ACHN (cell line): ENCODE measurements around the gene PCBP3.
"Not testable (repeated sequence)": the region's sequence is repeated elsewhere in the genome, so short reads cannot be mapped to it uniquely, and the experiment has no call there.

ENCODE experiments used
- DNase-seq: peaks from one replicate; pipeline ENCODE4 v3.0.0-alpha.2; 2015
- in situ Hi-C: cut with HindIII; loops from 2 replicates; pipeline ENCODE4 v1.10.0; 2017; ENCODE audit warnings: low sequenced_read_pairs, low pct_ligation_motif_present, low pct_unique_long_range_greater_than_20kb

Gene PCBP3

DNA sequence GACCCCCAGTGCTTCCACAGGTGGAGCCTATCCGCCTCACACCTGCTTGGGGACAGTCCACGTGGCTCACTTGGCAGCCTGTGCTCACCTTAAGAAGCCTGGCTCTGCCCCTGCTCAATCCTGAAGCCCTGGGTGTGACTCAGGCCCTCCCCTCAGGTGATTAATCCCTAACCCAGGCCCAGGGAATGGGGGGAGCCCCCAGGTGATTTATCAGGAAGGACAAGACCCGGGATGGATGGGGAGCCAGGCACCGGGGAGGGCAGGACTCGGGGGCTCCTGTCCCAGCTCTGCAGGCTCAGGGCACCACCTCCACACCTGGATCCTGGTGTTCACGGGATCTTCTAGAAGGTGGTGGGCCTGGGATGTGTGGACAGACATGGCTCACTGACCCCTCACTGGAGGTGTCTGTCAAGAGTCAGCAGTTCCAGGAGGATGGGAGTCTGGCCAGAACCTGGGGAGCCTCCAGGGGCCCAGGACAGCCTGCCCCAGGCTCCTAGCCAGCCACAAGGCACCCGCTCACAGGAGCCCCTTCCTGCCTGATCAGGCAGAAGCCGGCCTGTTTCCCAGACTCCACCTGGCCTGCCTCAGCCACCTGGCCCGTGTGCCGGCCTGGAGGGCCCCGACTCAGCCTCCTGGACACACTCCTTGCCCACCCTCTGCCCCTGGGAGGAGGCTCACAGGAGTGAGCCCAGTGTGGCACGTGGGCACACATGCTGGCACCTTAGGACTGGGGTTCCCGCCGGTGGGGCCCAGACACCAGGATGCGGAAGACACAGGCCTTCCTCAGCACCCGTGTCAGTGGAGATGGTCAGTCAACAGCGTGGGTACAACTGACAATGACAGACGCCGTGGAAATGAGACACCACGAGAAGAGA, 299.5 kb downstream of the PCBP3 start:
- in situ Hi-C loops: no loop called here
- no peak for DNase-seq

DNA sequence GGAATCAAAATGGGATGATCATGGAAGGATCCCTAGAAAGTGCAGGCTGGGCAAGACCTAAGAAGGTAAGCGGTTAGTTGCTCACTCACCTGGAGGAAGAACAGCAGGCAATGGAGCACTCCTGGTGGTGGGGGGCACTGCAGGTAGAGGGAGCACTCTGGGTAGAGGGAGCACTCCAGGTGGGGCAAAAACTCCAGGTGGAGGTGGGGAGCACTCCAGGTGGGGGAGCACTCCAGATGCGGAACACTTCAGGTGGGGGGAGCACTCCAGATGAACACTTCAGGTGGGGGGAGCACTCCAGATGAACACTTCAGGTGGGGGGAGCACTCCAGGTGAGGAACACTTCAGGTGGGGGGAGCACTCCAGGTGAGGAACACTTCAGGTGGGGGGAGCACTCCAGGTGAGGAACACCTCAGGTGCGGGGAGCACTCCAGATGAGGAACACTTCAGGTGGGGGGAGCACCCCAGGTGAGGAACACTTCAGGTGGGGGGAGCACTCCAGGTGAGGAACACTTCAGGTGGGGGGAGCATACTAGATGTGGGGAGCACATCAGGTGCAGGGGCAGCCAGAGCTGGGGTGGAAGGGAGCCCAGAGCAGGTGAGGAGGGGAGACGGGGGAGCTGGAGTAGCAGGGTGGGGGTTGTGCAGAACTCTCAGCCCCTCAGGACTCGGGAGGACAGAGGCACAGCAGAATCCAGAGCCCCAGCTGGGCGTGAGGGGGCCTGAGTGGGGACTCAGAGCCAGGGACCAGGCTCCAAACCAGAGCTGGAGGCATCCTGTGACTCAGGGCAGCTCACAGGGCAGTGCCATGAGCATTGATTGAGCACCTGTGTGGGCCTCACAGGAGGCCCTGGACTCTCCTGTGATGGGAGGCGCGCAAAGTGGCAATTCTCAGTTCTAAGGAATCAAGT, 300.4 kb downstream of the PCBP3 start:
- in situ Hi-C loops: no loop called here
- DNase-seq: no peak

DNA sequence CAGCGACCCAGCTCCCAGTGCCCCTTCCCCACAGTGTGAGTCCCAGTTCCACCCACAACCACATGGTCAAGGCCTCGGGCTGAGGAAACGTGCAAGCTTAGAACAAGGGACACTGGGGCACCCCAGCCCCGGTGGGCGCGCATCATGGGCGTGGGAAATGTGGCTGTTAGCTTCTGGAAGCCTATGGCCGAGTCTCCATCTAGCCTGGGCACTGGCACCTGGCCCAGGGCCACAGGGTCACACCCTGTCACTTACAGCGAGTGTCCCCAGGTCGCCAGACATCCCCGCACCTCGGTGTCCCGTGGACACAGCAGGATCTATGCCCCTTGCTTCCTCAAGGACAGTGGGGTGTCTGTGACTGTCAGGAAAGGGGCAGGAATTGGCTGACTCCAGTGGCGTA, 301.1 kb downstream of the PCBP3 start:
- in situ Hi-C loops: no loop called here
- DNase-seq: no peak

DNA sequence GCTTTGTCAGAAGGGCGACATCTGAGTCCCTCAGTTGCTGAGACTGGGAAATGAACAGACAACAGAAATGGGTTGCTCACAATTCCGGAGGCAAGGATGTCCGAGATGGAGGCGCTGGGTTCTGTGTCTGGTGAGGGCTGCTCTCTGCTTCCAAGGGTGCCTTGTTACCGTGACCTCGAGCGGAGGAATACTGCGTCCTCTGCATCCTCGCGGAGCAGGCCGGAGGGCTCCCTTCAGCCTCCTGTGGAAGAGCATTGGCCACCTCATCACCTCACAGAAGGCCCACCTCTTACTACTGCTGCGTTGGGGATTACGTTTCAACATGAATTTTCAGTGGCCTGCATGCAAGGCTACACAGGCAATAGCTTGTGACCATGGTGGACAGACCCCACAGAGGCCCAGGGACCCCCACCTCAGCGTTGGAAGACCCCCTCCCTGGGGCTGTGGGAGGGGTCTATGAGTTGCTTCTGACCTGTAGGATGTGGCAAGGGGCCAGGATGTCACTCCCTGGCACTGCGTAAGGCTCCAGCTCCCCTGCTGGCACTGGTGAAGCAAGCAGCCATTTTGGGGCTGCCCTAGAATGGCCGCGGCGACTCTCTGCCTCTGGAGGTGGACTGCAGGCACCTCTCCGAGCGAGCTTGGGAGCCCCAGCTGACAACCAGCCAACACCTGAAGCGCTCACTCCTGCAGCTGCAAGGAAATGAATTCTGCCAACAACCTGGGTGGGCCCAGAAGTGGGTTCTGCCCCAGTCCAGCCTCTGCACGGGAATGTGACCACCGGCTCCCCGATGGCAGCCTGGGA, 301.7 kb downstream of the PCBP3 start:
- in situ Hi-C loops: no loop called here
- no peak for DNase-seq

GRCh38 chr21:45945868-45946210, 302.3 kb downstream of the PCBP3 start:
- in situ Hi-C loops: no loop called here
- DNase-seq: no peak

DNA sequence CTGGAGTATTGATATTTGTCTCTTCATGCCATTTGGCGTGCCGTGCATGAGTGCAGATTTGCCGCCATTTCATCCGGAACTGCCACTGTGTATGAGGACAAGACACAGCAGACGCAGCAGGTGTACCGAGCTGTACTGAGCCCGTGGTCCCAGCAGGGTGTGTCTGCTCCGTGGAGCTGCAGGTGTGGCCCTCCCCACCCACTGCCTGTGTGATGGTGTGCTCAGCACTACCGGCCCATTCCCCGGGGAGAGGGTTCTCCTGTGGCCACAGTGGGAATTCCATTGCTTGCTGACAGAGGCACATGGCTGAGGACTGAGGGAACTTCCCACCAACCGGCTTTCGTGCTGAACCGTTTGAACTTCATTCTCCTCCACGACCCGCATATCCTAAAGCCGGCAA, 303.8 kb downstream of the PCBP3 start:
- in situ Hi-C loops: no loop called here
- DNase-seq: no peak

- DNase-seq: no peak
- in situ Hi-C loops: no loop called here
These were observed 304.3 kb downstream of the PCBP3 start for GRCh38 chr21:45947716-45948255.

- DNase-seq: no peak
- in situ Hi-C loops: no loop called here
These were observed 305.1 kb downstream of the PCBP3 start for GRCh38 chr21:45948576-45949141.

DNA sequence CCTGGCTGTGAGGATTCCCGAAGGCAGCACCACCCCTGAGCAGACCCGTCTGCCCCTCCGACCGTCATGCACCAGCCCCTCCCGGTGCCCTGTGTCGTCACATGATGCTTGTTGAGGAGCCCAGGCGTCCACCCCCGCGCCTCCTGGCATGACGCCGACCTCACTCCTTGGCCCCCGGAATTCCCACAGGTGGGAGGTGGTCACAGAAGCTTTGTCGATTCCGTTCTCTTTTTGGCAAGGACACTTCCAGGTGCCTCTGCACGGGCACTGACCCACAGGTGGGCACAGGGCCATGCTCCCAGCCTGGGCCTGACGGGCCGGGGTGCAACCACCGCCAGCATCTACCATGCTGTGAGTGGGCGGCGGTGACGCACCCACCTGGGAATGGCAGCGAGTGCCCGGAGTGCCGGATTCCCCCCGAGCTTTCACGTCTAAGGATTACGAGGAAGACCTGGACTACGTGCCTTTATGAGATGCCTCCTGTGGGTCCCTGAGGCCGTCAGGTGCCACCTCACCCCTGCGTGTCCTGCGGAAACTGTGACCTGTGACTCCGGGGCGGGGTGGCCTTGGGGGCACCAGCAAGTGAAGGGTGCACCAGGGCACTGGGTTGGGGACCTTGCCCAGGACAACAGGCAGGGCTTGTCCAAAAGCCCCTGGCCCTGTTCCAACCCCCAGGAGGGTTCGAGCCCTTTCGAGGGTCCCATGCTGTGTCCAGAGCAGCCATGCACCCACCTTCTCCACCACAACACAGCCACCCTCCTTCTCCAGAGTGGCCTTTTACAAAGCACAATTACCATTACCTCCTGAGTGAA, 306.6 kb downstream of the PCBP3 start:
- no peak for DNase-seq

DNA sequence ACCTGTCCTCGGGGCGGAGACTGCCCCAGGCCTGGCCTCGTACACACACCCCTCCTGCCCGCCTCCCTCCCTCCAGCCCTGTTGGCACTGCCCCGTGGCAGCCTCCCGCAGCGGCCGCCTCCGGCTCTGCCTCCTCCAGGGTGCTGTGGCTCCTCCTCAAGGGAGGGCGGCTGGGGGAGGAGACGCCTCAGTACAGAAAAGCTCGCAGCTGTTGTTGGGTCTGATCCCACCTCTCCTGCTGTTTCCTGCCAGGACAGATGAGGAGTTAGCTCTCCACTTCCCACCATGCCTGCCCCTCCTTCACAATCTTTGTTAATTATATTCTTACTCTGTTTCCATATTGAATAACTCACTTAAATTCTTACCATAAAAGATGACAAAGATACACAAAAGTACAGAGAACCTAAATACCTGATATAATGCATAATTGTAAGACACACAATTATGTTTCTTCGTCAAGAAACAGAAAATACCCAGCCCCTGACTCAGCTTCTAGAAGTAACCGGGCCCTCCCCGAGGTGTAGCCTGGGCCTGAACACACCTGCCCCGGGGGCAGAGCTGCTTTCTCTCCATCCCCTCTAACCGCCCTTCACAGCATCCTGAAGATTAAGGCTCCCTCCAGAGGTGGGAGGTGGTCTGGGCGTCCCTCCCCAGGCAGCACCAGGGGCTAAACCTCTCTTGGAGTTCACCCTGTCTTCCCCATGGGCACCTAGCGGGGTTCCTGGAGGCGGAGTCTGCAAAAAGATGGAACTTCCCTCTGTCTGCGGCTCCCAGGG, 307.4 kb downstream of the PCBP3 start:
- in situ Hi-C loops: no loop called here
- peak; percentile 30 for DNase-seq

More for the DNA sequence above, 306.6 kb downstream of the PCBP3 start:
- in situ Hi-C loops: no loop called here

DNA sequence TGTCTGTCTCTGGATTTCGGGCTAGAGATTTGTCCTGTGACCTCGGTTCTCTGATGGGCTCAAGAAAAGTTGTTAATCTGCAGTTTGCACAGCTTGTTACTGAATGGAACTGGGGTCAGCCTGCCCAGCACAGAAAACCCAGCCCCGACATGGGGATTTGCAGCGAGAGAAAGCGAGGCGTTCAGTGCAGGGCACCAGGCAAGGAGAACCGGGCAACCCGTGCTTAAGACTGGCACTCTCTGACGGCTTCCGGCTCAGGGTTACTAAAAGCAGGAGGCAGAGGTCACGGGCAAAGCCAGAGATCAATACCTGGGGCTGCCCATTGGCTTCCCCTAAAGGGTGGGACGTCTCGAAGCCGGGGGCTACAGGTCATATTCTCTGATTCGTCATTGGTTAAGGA, 308.2 kb downstream of the PCBP3 start:
- in situ Hi-C loops: no loop called here
- no peak for DNase-seq

GRCh38 chr21:45952527-45952926, 309.0 kb downstream of the PCBP3 start:
- DNase-seq, in situ Hi-C loops: not testable (repeated sequence)

GRCh38 chr21:45952974-45953373, 309.4 kb downstream of the PCBP3 start:
- DNase-seq: no peak
- in situ Hi-C loops: no loop called here

DNA sequence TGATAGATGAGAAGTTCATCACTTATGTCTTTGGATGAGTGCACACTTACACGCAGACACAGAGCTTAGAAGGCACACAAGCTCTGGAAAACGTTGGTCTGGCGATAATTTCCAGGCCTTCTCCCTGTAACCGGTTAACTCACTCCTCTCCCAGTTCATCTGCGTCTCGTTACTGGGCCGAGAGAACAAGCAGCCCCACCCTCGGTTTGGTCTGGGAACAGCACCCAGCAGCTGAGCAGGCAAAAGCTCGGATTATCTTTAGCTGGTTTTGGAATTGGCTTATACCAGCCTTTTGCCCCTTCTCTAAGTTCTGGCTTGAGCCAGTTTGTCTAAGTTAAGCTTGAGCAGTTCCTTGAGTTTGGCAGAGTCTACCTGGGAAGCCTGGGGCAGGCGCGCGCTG, 310.7 kb downstream of the PCBP3 start:
- no peak for DNase-seq
- in situ Hi-C loops: no loop called here

DNA sequence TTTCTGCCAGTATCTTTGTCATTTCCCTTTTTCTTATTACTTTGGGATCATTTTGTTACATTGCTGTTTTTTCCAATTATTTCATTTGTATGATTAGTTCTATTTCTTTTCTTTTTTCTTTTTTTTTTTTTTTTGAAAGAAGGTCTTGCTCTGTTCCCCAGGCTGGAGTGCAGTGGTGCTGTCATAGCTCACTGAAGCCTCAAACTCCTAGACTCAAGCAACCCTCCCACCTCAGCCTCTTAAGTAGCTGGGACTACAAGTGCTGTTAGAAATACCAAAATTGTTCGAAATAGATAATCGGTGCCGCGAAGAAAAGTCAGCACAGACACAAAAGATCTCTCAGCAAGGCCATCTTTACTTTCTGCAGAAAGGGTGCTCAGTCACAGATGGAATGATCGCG, 311.4 kb downstream of the PCBP3 start:
- DNase-seq: no peak
- in situ Hi-C loops: no loop called here

- in situ Hi-C loops: no loop called here
- no peak for DNase-seq
These were observed 314.0 kb downstream of the PCBP3 start for GRCh38 chr21:45957551-45957950.
